Fibroblast of lung (primary cell): Measurements from ENCODE around the gene COMMD3.

Experiments used
- EZH2 ChIP-seq: IDR thresholded peaks from 2 replicates; pipeline ENCODE4 v1.5.1; 2012; ENCODE audit warnings: low read length, control low read depth, mild to moderate bottlenecking; ENCODE audit errors: missing control alignments
- TF ChIP-seq, protein P1 (sequence below), 2 donors: IDR thresholded peaks in 1 of 2; conservative IDR thresholded peaks in 1 of 2; 1 replicate in 1 of 2; 2 replicates in 1 of 2; pipeline ENCODE4 v1.5.1; 2011 to 2012; ENCODE audit warnings: low read length in 2 of 2, control low read depth in 1 of 2, inconsistent platforms in 1 of 2, low read depth in 1 of 2, mild to moderate bottlenecking in 1 of 2

DNA sequence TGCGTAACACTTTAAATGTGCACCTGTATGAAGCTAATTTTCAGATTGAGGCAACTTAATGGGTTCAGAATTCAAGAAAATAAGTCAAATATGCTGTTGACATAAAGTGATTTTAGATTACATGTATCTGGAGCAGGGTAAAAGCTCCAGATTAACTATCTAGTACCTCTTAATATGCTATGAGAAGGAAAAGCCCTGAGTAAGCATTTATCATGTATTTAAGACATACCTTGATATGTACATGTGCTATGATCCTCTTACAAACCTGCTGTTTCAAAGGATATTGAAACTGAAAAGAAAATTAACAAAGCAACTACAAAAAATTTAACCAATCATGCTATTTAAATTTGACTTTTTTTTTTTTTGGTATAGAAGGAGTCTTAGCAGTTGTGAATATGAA, 33.6 kb downstream of the COMMD3 start:
- TF ChIP-seq, protein P1, sequence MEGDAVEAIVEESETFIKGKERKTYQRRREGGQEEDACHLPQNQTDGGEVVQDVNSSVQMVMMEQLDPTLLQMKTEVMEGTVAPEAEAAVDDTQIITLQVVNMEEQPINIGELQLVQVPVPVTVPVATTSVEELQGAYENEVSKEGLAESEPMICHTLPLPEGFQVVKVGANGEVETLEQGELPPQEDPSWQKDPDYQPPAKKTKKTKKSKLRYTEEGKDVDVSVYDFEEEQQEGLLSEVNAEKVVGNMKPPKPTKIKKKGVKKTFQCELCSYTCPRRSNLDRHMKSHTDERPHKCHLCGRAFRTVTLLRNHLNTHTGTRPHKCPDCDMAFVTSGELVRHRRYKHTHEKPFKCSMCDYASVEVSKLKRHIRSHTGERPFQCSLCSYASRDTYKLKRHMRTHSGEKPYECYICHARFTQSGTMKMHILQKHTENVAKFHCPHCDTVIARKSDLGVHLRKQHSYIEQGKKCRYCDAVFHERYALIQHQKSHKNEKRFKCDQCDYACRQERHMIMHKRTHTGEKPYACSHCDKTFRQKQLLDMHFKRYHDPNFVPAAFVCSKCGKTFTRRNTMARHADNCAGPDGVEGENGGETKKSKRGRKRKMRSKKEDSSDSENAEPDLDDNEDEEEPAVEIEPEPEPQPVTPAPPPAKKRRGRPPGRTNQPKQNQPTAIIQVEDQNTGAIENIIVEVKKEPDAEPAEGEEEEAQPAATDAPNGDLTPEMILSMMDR (conservative IDR thresholded peaks at IDR 0.05 in 1 of 2, IDR thresholded peaks at IDR 0.05 in 1 of 2; ENCODE audit: low read depth in 1 of 2, low read length in 2 of 2), result no peak
- TF ChIP-seq EZH2, result no peak
